HepG2 (cell line): Measurements from ENCODE around the gene PTPRF. TPM values are rescaled to one million over a fixed set of nuclear protein-coding genes. Genes with fewer than 3 reads are reported as not detected.

Source experiments
- CBFB ChIP-seq: sonication (generic); formaldehyde crosslinking; IDR thresholded peaks from 2 replicates; pipeline ENCODE4 v1.4.0; 2020; ENCODE audit warnings: missing genetic modification reagents
- CENPT ChIP-seq: sonication (generic); formaldehyde crosslinking; IDR thresholded peaks from 2 replicates; pipeline ENCODE4 v1.8.0; 2022; ENCODE audit warnings: low read depth, mild to moderate bottlenecking, moderate library complexity, missing genetic modification reagents
- HDAC1 ChIP-seq: sonication (generic); formaldehyde crosslinking; IDR thresholded peaks from 2 replicates; pipeline ENCODE4 v1.5.1; 2020; ENCODE audit warnings: mild to moderate bottlenecking, missing genetic modification reagents
- SALL1 ChIP-seq: sonication (generic); formaldehyde crosslinking; IDR thresholded peaks from 2 replicates; pipeline ENCODE4 v1.8.0; 2022; ENCODE audit warnings: mild to moderate bottlenecking, missing genetic modification reagents
- SKI ChIP-seq: fragments of 450-650 bp; IDR thresholded peaks from one replicate; pipeline ENCODE4 v1.6.1; 2018; ENCODE audit warnings: mild to moderate bottlenecking; ENCODE audit not compliant: partially characterized antibody
- TBX2 ChIP-seq: sonication (generic); formaldehyde crosslinking; IDR thresholded peaks from 2 replicates; pipeline ENCODE4 v1.5.0; 2020; ENCODE audit warnings: missing genetic modification reagents, mild to moderate bottlenecking, borderline replicate concordance
- TSC22D2 ChIP-seq: sonication (generic); formaldehyde crosslinking; IDR thresholded peaks from 2 replicates; pipeline ENCODE4 v1.5.1; 2020; ENCODE audit warnings: missing genetic modification reagents, mild to moderate bottlenecking, borderline replicate concordance
- ZBTB44 ChIP-seq: sonication (generic); formaldehyde crosslinking; IDR thresholded peaks from 2 replicates; pipeline ENCODE4 v1.4.0; 2020; ENCODE audit warnings: missing genetic modification reagents
- ZNF331 ChIP-seq: sonication (generic); formaldehyde crosslinking; IDR thresholded peaks from 2 replicates; pipeline ENCODE4 v1.4.0; 2020; ENCODE audit warnings: missing genetic modification reagents
- ZNF772 ChIP-seq: sonication (generic); formaldehyde crosslinking; IDR thresholded peaks from 2 replicates; pipeline ENCODE4 v1.5.0; 2020; ENCODE audit warnings: mild to moderate bottlenecking, missing genetic modification reagents
- polyA plus RNA-seq, 8 experiments: library from polyadenylated mRNA; depleted of rRNA in 3 of 8; stranded (reverse) in 7 of 8; unstranded in 1 of 8; fragments of >200 nt; fragmentation: Illumina TruSeq in 4 of 8; extraction: Trizol in 4 of 8; gene quantifications; 2 replicates each; pipeline versions ENCODE4 v1.2.1 to v1.2.3, GENCODE V29; 2011 to 2016; ENCODE audit warnings: low read depth in 4 of 8, missing spikeins in 1 of 8, mixed read lengths in 1 of 8; ENCODE audit not compliant: insufficient read depth in 1 of 8
- total RNA-seq, 5 experiments: library from RNA; depleted of rRNA; stranded (reverse); fragments of >200 nt; fragmentation: Illumina TruSeq; extraction: Trizol; gene quantifications; 2 replicates each; pipeline ENCODE4 v1.2.3, GENCODE V29; 2016; ENCODE audit warnings: low read depth in 1 of 5
- TF ChIP-seq, protein P1 (sequence below): sonication (generic); formaldehyde crosslinking; IDR thresholded peaks from 2 replicates; pipeline ENCODE4 v1.8.0; 2022; ENCODE audit warnings: mild to moderate bottlenecking, missing genetic modification reagents, moderate library complexity
- TF ChIP-seq, protein P2 (sequence below): sonication (generic); formaldehyde crosslinking; IDR thresholded peaks from 2 replicates; pipeline ENCODE4 v1.4.0; 2020; ENCODE audit warnings: mild to moderate bottlenecking, missing genetic modification reagents

Gene PTPRF
- total and polyA plus RNA-seq, 2 of the 13 experiments (the other 11 are each of a cell fraction or from before 2014, with no cell fraction given): 55.9 to 167 TPM

GRCh38 chr1:43531107-43531905, 623 bp downstream of the PTPRF start (continued):
- TF ChIP-seq TBX2 (peak; percentile 49), CENPT (CRISPR knock-in tag) (no peak), ZBTB44 (CRISPR knock-in tag) (no peak), ZNF331 (CRISPR knock-in tag) (no peak; the same call in 1 of the 2 replicates), HDAC1 (0 out of 2 replicates have a peak, but pooled peaks have one; percentile 23), TSC22D2 (no peak), CBFB (0 out of 2 replicates have a peak, but pooled peaks have one; percentile 20), ZNF772 (peak; percentile 36; the same call in 1 of the 2 replicates), SKI (peak; percentile 31), SALL1 (CRISPR knock-in tag) (peak; percentile 20; the same call in 1 of the 2 replicates)
- TF ChIP-seq, protein P1, sequence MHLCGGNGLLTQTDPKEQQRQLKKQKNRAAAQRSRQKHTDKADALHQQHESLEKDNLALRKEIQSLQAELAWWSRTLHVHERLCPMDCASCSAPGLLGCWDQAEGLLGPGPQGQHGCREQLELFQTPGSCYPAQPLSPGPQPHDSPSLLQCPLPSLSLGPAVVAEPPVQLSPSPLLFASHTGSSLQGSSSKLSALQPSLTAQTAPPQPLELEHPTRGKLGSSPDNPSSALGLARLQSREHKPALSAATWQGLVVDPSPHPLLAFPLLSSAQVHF (CRISPR knock-in tag): no peak
- TF ChIP-seq, protein P2, sequence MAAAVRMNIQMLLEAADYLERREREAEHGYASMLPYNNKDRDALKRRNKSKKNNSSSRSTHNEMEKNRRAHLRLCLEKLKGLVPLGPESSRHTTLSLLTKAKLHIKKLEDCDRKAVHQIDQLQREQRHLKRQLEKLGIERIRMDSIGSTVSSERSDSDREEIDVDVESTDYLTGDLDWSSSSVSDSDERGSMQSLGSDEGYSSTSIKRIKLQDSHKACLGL (CRISPR knock-in tag): peak; percentile 74; the same call in 1 of the 2 replicates
